IMR-90 (cell line): ENCODE measurements around the gene ZBTB11. TPM values are rescaled to one million over a fixed set of nuclear protein-coding genes. Genes with fewer than 3 reads are reported as not detected.

ENCODE experiments used
- ATAC-seq: fragments of 200-7000 bp; cut with Tn5 transposase; 2 replicates; pipeline ENCODE4 v1.9.1; 2020; ENCODE audit warnings: low read depth, mild to moderate bottlenecking, moderate library complexity
- BruUV-seq: library from RNA; stranded (reverse); fragments of 400-500 nt; replicated peaks from 2 replicates; lab custom pipeline; 2021; lab: Mats Ljungman, UMichigan
- CTCF ChIA-PET: fragments of 300-600 bp; formaldehyde crosslinking; extraction: SDS; loops from one replicate; lab custom pipeline; 2021; ENCODE audit warnings: antibody characterized with exemption; lab: Yijun Ruan, JAX
- POLR2A ChIA-PET: fragments of 300-600 bp; sonication (Branson Sonifier 250); formaldehyde crosslinking; loops from one replicate; lab custom pipeline; 2022; ENCODE audit warnings: antibody characterized with exemption; ENCODE audit not compliant: unreplicated experiment; lab: Charles Lee
- DNase-seq: peaks from one replicate; pipeline ENCODE4 v3.0.0; 2013
- H2AFZ ChIP-seq: replicated peaks from 2 replicates; pipeline ENCODE3; 2013; ENCODE audit warnings: low read length, mild to moderate bottlenecking; ENCODE audit not compliant: poor library complexity
- H2AK5ac ChIP-seq: 2 replicates; pipeline ENCODE4 v1.6.1; 2013; ENCODE audit warnings: low read depth, low read length, inconsistent platforms
- H2AK9ac ChIP-seq: replicated peaks from 2 replicates; pipeline ENCODE3; 2013; ENCODE audit warnings: mild to moderate bottlenecking, low read depth, low read length, moderate library complexity; ENCODE audit not compliant: poor library complexity
- H2BK120ac ChIP-seq: 2 replicates; pipeline ENCODE4 v1.6.1; 2013; ENCODE audit warnings: low read depth, low read length, inconsistent platforms
- H2BK15ac ChIP-seq: 3 replicates; pipeline ENCODE4 v1.6.1; 2013; ENCODE audit warnings: low read depth, low read length, inconsistent platforms
- H2BK20ac ChIP-seq: 2 replicates; pipeline ENCODE4 v1.6.1; 2013; ENCODE audit warnings: low read depth, mild to moderate bottlenecking, inconsistent platforms, low read length, moderate library complexity
- H2BK5ac ChIP-seq: 2 replicates; pipeline ENCODE4 v1.6.1; 2013; ENCODE audit warnings: mild to moderate bottlenecking, low read depth, low read length, inconsistent platforms; ENCODE audit not compliant: poor library complexity, severe bottlenecking
- H3K14ac ChIP-seq: replicated peaks from 2 replicates; pipeline ENCODE4 v1.6.1; 2013; ENCODE audit warnings: low read depth, low read length, inconsistent platforms
- H3K18ac ChIP-seq: 2 replicates; pipeline ENCODE4 v1.6.1; 2013; ENCODE audit warnings: low read depth, low read length, control low read depth
- H3K23ac ChIP-seq: 2 replicates; pipeline ENCODE4 v1.6.1; 2013; ENCODE audit warnings: low read depth, low read length, inconsistent platforms
- H3K27ac ChIP-seq: 2 replicates; pipeline ENCODE4 v1.5.1; 2013; ENCODE audit warnings: mild to moderate bottlenecking, control low read depth, low read length; ENCODE audit not compliant: insufficient read depth
- H3K27me3 ChIP-seq: 2 replicates; pipeline ENCODE4 v1.6.1; 2013; ENCODE audit warnings: low read length; ENCODE audit not compliant: control insufficient read depth, insufficient read depth
- H3K36me3 ChIP-seq: 2 replicates; pipeline ENCODE4 v1.6.1; 2013; ENCODE audit warnings: low read length, mixed read lengths; ENCODE audit not compliant: control insufficient read depth, insufficient read depth
- H3K4ac ChIP-seq: 2 replicates; pipeline ENCODE4 v1.6.1; 2013; ENCODE audit warnings: low read depth, low read length, inconsistent platforms
- H3K4me1 ChIP-seq: 2 replicates; pipeline ENCODE4 v1.6.1; 2013; ENCODE audit warnings: low read length, mixed read lengths; ENCODE audit not compliant: control insufficient read depth, insufficient read depth
- H3K4me2 ChIP-seq: 2 replicates; pipeline ENCODE4 v1.6.1; 2013; ENCODE audit warnings: low read depth, mild to moderate bottlenecking, control low read depth, low read length, moderate library complexity
- H3K4me3 ChIP-seq: 2 replicates; pipeline ENCODE4 v1.5.1; 2013; ENCODE audit warnings: low read depth, mild to moderate bottlenecking, control low read depth, low read length, moderate library complexity; ENCODE audit not compliant: insufficient read depth
- H3K56ac ChIP-seq: 2 replicates; pipeline ENCODE4 v1.6.1; 2013; ENCODE audit warnings: low read length, inconsistent platforms; ENCODE audit not compliant: insufficient read depth; ENCODE audit errors: extremely low read depth
- H3K79me1 ChIP-seq, 2 experiments: 2 replicates each; pipeline ENCODE4 v1.6.1; 2013; ENCODE audit warnings: low read length in 2 of 2, inconsistent platforms in 1 of 2, low read depth in 1 of 2
- H3K9ac ChIP-seq: 2 replicates; pipeline ENCODE4 v1.6.1; 2013; ENCODE audit warnings: low read depth, low read length, control low read depth
- H3K9me1 ChIP-seq: 2 replicates; pipeline ENCODE4 v1.6.1; 2013; ENCODE audit warnings: low read length, inconsistent platforms; ENCODE audit not compliant: insufficient read depth
- H3K9me3 ChIP-seq: 2 replicates; pipeline ENCODE4 v1.6.1; 2013; ENCODE audit warnings: low read length; ENCODE audit not compliant: control insufficient read depth, insufficient read depth
- H4K20me1 ChIP-seq: 2 replicates; pipeline ENCODE4 v1.6.1; 2013; ENCODE audit warnings: low read length, inconsistent platforms; ENCODE audit not compliant: insufficient read depth
- H4K5ac ChIP-seq: 2 replicates; pipeline ENCODE4 v1.6.1; 2013; ENCODE audit warnings: mild to moderate bottlenecking, low read depth, low read length, control low read depth
- H4K8ac ChIP-seq, 2 experiments: 2 replicates each; pipeline ENCODE4 v1.6.1; 2013; ENCODE audit warnings: low read depth in 2 of 2, low read length in 2 of 2, control low read depth in 1 of 2, inconsistent platforms in 1 of 2
- H4K91ac ChIP-seq: 2 replicates; pipeline ENCODE4 v1.6.1; 2013; ENCODE audit warnings: low read depth, low read length, inconsistent platforms; ENCODE audit not compliant: insufficient read depth
- BHLHE40 ChIP-seq: fragments of 150-350 bp; IDR thresholded peaks from 2 replicates; pipeline ENCODE4 v1.6.1; 2016; ENCODE audit warnings: mild to moderate bottlenecking, low read depth, low read length
- FOS ChIP-seq: fragments of 150-350 bp; IDR thresholded peaks from 2 replicates; pipeline ENCODE4 v1.6.1; 2016; ENCODE audit warnings: low read depth, low read length
- SMC3 ChIP-seq: fragments of 150-350 bp; IDR thresholded peaks from 2 replicates; pipeline ENCODE4 v1.6.1; 2016; ENCODE audit warnings: low read depth, mild to moderate bottlenecking, antibody characterized with exemption, low read length, moderate library complexity
- WGBS, 2 experiments: methylation state at CpG; one replicate each; pipeline versions ENCODE4 v1.1.5 to v1.1.7; 2013; ENCODE audit warnings: missing lambda C conversion rate in 2 of 2; ENCODE audit not compliant: insufficient read length in 1 of 2; ENCODE audit errors: extremely low coverage in 2 of 2; 5-methylcytosine and 5-hydroxymethylcytosine counted together
- dilution Hi-C: fragments of 300-500 bp; cut with HindIII; formaldehyde crosslinking; loops from one replicate; pipeline ENCODE4 v1.14.3; 2018; ENCODE audit warnings: low sequenced_read_pairs; ENCODE audit not compliant: unreplicated experiment
- in situ Hi-C: fragments of 300-500 bp; cut with MboI; formaldehyde crosslinking; loops from 3 replicates; pipeline ENCODE4 v1.14.3; 2019; ENCODE audit warnings: low sequenced_read_pairs, inconsistent platforms, mixed read lengths
- intact Hi-C: fragments of 100-400 bp; cut with micrococcal nuclease; formaldehyde crosslinking; loops from 2 replicates; pipeline ENCODE4 v1.10.0; 2022
- polyA plus RNA-seq, 3 experiments: library from polyadenylated mRNA; depleted of rRNA; stranded (reverse); fragments of >200 nt; gene quantifications; 2 replicates each; pipeline ENCODE4 v1.2.3, GENCODE V29; 2012; ENCODE audit warnings: low replicate concordance in 1 of 3
- total RNA-seq: library from RNA; depleted of rRNA; stranded (reverse); fragments of >200 nt; gene quantifications from 2 replicates; pipeline ENCODE4 v1.2.3, GENCODE V29; 2012

ZBTB11 gene
- total and polyA plus RNA-seq, 2 of the 4 experiments (the other 2 are of a cell fraction): 6.0 to 17.2 TPM

DNA sequence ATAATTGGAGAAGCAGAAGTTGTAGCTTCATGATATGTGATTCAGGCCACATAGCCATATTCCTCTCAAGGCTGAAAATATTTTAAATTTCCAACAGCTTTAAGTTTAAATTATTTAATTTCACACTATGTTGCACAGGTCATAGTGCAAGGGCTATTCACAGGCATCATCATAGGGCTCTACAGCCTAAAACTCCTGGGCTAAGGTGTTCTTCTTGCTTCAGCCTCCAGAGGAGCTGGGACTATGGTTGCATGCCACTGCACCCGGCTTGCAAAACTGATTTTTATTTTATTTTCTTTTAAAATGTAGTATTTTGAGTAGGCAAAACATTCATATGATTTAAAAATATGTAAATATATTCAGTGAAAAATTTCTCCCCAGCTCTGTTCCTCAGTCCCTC lies 41.5 kb upstream of the ZBTB11 start:
- Histone ChIP-seq H3K9ac (no peak overlapping the region), H4K20me1 (no peaks in the 10 kb centered on the region), H2AK9ac (no peak overlapping the region), H2AFZ (no peak overlapping the region), H3K9me1 (no peaks in the 10 kb centered on the region), H4K8ac (no peak overlapping the region), H3K23ac (no peak overlapping the region), H2BK120ac (no peak overlapping the region), H3K36me3 (no peaks in the 10 kb centered on the region), H2BK20ac (no peak overlapping the region), H3K27ac (no peak overlapping the region), H3K79me1 (no peaks in the 10 kb centered on the region), H2BK15ac (no peak overlapping the region), H3K14ac (no peak overlapping the region), H3K27me3 (peaks cover 3% of the 10 kb centered on the region; the same call in 1 of the 2 replicates), H3K4me1 (no peaks in the 10 kb centered on the region), H4K91ac (no peak overlapping the region), H3K4me3 (no peak overlapping the region), H4K5ac (no peak overlapping the region), H3K4me2 (no peak overlapping the region), H2AK5ac (no peak overlapping the region), H2BK5ac (no peak overlapping the region), H3K56ac (no peak overlapping the region), H3K4ac (no peak overlapping the region), H3K18ac (no peak overlapping the region), H3K9me3 (no peaks in the 10 kb centered on the region)
- in situ Hi-C loops: no loop called here
- POLR2A ChIA-PET: no interaction called here
- no peak for DNase-seq
- TF ChIP-seq FOS (no peak), BHLHE40 (no peak), SMC3 (no peak)
- intact Hi-C loops: no loop called here
- no peak for ATAC-seq
- WGBS, 2 experiments: no CpG with 5 or more reads among the region's 1 CpG
- dilution Hi-C loops: no loop called here
- CTCF ChIA-PET: interaction anchor here (0.9 kb wide), 1 partner anchor 11 kb away, joined by 3 read pairs; no protein-coding TSS in a partner anchor
- no TSS peak for BruUV-seq
